Superior temporal gyrus (tissue), 1 donor: ENCODE results near the gene NDUFA13.

Experiments used
- DNase-seq: peaks from one replicate; pipeline ENCODE4 v3.0.0-alpha.2; 2016; ENCODE audit errors: extremely low spot score

The NDUFA13 gene

DNA sequence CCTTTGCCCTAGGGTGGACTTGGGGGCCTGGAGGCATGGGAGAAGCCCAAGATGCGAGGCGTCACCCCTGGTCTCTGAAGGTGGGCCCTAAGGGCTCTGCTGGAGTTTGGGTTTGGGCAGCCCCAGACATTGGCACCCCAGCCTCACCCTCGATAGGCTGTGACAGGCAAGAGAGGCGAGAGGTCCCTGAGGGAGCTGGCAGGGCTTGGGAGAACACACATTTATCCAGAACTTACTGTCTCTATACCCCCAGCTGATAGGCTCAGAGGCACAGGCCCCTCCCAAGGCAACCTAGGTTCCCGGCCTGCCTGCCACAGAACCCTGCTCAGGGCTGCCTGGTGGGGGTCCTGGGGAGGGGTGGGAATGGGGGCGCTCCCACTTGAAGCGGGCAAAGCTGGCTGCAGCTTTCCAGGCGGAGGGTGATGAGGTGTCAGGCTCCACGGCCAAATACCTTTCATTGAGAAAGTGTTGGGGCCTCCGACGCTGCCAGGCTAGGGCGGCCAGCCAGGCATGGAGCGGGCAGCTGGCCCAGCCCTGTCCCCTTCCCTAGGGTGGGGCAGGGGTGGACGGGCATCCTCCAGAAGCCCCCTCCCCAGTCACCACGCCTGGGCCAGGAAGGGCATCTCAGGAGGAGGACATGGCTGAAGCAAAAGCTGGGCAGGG is 31.8 kb downstream of the NDUFA13 start:
- DNase-seq, result no peak

DNA sequence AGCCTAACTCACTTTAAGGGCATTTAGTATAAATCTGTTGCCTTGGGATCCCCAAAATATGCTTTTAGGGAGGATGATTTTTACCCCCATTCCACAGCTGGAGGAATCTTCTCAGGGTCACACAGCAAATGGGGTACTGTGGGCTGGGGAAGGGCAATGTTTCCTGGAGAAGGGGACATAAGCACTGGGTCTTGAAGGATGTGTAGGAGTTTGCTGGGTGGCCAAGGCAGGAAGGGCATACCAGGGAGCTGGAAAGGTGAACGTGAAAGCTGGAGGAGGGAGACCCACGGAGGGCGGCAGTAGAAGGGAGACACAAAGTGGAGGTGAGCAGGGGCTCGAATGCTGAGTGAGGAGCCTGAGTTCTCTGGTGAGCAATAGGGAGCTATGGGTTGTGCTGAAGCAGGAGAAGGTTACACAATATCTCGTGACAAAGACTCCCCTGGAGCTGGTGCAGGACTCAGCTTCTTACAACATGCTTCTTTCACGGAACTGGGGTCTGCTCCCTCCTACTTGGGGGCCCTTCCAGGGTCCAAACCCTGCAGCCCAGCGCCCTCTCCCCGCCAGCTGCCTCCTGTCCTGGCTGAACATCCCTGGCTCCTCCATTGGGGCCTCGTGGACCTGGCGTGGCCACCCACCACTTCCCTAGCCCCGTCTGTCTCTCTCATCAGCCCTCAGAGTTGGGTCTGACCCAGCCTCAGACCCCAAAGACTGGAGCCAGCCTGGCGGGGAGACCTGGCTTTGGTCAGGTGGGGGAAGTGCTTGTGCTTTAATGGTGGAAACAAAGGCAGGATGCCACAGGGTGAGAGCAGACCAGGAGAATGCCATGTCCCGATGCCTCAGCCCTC is 33.1 kb downstream of the NDUFA13 start:
- DNase-seq, result no peak

DNA sequence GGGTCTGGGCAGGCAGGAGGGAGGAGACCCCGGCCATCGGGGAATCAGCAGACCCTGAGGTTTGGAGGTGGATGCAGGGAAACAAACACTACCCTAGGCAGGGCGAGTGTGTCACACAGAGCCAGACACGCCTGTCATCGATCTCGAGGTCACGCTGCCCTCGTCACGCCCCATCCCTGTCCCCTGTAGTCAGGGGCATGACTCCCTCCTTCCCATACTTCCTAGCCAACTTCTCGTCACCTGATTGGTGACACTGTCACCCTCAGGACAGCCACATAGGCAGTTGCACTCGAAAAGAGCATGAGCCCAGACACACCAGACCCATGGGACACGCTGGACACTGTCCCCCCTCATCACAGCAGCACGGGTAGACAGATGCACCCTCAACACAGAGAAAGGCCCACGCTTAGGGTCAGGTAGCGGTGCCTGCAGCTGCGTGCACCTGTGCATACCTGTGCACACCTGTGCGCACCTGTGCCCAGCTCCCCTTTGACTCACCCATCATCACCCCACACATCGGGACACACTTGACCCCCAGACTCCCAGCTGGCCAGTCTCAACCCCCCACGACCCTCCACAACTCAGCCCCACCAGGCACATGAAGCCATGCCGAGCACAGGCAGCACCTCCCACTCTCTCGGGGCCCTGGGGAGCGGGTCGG is 33.9 kb downstream of the NDUFA13 start:
- DNase-seq, result no peak

DNA sequence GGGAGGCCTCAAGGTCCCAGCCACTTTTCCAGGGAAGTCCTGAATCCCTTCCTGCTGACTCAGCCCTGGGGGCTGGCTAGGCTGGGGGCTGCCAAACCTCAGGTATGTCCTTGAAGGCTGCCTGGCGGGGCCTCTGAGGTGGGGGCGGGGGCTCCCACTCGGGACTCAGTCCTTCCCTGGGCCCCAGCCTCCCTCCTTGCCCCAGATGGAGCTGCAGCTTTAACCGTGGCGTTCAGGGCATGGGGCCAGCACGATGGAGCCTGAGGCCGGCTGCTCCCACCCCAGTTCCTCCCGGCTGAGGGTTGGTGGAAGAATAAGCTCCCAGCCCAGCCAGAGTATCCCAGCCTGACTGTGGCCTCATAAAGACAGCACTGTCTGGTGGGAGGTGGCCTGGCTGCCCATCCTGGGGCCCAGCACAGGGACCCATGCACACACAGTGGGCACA is 34.5 kb downstream of the NDUFA13 start:
- DNase-seq, result no peak

DNA sequence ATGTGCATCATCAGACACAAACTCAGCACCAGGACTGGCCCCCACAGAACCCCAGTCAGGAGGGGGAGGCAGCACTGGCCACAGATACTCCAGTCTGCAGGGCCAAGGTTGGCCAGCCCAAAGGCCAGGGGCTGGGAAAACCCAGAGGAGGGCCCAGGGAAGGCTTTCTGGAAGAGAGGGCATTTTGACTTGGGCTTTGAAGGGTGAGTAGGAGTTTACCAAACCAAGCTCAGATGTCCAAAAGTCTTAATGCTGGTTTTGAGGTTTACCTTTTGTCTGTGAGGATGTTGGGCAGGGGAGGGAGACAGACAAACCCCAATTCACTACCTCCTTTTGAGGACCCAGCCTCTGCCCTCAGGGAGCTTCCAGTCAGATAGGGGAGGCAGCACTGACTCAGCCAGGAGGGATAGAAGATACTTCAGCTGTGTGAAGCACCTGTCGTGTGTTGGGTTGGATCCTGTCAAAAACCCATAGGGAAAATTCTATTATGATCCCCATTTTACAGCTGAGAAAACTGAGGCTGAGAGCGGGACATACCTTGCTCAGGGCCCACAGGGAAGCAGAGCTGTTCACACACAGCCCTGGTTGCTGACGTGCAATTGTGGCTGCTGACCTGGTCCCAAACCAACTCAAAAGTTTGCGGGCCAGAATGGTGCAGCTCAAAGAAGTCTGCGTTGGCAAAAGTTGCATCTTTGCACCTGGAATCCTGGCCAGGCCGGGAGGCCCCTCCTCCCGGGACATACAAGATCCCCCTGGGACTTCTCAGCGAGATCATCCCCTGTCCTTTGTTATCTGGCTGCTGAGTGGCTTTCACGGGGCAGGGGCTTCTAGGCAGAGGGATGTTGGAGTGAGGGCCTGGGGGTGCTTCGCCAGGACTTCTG is 35.2 kb downstream of the NDUFA13 start:
- no peak for DNase-seq

- DNase-seq, result no peak
Observed at GRCh38 chr19:19551853-19552192, 35.8 kb downstream of the NDUFA13 start.

GRCh38 chr19:19552798-19553197 is 36.8 kb downstream of the NDUFA13 start:
- DNase-seq, result no peak

GRCh38 chr19:19553670-19554069 is 37.6 kb downstream of the NDUFA13 start:
- DNase-seq, result no peak

- peak; percentile 13 for DNase-seq
Observed at GRCh38 chr19:19554074-19555023, 38.3 kb downstream of the NDUFA13 start.

- DNase-seq, result no peak
Observed at GRCh38 chr19:19558055-19558454, 42.0 kb downstream of the NDUFA13 start.

DNA sequence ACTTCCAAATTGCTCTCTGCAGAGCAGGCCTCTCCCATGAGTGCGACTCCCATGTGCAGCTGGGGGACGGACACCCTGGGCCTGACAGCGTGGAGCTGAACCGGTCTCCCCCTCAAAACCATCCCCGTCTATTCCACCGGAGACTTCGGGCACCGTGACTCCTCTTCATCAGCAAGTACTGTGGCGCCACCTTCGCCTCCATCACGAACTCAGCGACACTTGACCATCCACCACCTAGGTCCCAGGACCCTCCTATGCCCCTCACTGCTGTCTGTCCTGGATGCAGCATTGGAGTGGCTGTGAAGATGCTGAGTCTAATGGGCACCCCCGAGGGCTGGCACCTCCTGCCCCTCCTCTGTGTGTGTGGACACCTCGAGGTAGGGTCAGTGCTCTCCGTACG is 42.6 kb downstream of the NDUFA13 start:
- no peak for DNase-seq

DNA sequence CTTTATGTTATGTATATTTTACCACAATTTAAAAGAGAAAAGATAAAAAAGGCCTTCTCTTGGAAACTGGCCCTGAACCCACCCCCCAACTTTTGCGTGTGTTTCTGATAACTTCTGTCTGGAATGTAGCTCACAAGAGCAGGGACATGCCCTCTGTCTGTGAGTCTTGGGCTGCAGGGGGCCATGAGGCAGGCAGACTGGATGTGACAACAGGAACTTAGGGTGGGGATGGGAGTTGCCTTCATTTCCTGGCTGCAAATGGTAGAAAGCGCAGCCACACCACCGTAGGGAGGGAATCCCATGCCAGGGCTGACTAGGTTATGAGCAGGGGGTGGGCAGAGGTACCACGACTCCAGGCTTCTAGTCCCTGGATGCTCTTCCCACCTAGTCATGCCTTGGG is 43.9 kb downstream of the NDUFA13 start:
- DNase-seq, result no peak

DNA sequence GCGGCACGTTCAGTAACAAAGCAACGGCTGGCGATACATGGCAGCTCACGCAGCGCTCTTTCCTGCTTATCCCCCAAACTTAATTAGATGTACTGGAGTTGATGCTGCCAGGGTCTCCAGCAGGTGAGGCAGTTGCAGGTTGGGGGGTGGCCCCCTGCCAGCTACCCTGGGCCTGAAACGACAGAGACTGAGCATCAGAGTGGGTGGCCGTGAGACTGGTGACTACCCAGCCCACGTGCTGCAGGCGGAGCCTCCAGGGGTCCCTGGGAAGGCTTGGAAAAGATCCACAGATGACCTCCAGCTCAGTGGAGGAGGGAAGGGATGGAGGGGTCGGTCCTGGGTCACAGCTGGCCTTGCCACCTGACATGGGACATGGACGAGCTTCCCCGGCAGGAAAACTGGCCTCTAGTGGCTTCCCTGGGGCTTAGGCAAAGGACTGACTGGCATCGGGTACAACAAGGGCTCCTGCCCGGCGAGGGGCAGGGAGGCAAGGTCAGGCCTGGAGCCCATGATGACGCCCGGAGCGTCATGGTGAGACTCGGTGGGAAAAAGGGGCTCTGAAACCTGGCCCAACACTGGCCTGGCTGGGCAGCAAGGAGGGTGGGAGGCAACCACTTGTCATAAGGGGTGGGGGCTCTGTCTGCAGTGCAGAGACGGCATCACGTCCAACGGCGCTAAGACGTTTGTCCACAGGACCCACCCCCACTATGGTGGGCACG is 46.1 kb downstream of the NDUFA13 start:
- DNase-seq, result no peak

DNA sequence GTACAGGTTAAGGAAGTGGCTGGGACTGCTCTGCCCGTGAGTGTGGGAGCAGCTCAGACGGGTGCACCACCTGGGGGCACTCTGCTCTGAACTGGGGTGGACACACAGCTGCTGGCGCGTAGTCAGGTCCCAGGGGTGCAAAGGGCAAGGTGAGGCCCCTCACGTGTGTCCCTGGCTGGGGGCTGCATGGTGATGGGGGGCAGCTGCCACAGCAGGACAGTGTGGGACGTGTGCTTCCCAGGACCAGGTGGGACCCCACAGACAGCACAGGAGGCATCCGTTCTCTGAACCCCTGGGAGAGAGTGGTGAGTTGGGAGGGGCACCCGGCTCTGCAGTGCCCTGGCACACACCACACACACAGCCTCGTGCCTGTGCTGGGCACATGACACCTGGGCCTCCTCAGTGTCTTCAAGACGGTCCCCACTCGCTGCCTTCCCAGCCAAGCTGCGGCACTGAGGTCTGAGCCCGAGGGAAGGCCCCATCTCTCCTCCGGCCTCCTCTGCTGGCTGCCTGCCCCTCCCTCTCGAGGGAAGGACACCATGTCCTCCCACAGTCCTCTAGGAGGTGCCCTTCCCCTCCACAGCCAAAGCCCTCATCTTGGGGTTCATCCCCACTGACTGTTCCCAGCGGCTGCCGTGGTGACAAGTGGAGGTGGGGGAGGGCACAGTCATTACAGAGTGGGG is 46.8 kb downstream of the NDUFA13 start:
- no peak for DNase-seq

DNA sequence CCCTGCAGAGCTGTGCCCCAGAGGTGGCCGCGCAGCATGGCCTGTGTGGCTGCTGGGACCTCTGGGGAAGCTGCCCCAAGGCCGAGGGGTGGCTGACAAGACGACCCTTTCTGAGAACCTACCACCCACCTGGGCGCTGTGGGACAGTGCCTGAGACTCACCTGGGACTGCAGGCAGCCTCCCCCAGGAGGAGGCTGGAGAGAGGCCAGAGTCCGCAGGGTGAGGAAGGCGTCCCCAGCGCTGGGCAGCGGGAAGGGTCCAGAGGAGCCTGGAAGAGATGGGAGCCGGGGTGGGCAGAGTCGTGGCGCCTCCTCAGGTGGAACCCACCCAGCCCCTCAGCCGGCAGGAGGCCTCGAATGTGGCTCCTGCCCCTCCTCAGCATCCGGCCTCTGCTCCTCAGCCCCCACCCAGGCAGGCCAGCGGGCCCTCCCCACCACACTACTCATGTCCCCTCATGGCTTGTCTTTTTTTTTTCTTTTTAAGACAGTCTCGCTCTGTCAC is 47.4 kb downstream of the NDUFA13 start:
- DNase-seq, result no peak

DNA sequence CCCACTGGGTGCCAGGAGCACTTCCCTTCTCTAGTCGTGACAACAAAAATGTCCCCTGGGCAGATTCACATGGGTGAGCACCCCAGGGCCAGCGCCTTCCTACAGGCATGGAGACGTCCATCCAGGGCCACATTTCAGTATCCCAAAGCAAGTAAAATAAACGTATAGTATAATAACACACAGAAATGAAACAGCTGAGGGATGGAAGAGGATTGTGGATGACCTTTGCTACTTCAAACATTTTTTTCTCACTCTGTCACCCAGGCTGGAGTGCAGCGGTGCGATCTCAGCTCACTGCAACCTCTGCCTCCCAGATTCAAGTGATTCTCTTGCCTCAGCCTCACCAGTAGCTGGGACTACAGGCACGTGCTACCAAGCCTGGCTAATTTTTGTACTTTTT is 50.3 kb downstream of the NDUFA13 start:
- DNase-seq, result no peak

DNA sequence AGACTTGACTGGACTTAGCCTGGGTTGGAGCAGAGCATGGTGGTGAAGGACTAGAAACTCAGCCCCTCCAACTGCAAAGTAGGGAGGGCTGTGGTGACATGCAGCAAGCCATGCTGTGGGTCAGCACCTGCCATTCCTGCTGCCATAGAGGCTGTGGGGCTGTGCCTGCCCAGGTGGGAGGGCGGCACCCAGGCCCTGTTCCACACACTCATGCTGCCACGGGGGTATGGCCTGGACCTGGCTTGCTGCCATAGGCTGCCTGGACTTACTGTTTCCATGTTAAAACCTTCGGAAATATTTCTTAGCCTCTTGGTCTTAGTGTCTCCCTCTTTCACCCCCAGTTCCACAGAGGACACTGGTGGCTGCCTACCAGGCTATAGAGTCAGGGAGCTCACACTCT is 51.4 kb downstream of the NDUFA13 start:
- DNase-seq, result no peak

DNA sequence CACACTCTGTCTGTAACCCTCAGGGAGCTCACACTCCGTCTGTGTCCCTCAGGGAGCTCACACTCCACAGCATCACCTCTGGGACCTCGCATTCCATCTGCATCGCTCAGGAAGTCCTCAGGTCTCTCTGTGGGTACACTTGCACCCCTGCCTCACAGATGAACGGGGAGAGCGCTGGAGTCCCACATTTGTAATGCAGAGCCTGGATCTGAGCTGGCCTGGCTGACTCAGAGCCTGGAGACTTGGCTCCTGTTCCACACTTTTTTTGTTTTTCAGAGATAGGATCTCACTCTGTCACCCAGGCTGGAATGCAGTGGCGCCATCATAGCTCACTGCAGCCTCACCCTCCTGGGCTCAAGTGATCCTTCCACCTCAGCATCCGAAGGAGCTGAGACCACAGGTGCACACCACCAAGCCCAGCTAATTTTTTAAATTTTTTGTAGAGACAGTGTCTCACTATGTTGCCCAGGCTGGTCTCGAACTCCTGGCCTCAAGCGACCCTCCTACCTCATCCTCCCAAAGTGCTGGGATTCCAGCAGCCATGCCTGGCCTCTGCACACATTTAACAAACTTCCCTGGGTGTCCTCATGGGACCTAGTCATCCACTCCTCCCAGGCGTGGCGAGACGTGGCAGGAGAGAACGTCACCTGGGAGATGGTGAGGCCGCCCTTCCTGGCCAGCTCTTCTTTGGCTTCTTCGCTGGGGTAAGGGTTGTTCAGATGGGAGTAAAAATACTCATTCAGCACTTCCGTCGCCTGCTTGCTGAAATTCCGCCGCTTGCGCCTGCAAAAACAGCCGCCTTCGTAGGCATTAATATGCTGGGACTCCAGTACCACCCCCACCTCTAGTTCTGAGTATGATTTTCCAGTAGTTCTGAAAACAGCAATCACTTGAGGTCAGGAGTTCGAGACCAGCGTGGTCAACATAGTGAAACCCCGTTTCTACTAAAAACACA is 53.1 kb downstream of the NDUFA13 start:
- DNase-seq, result no peak
